ENCODE data around the gene ATP1A1. TPM values are rescaled to one million over a fixed set of nuclear protein-coding genes. Genes with fewer than 3 reads are reported as not detected.

ATP1A1 gene
- polyA plus RNA-seq, 4 donors = 899 to 1,036 (median 990) TPM

Other genes starting within 250 kb of the ATP1A1 start
- gene CD58, start 197.8 kb downstream of the ATP1A1 start, polyA plus RNA-seq (ENCODE audit: insufficient read length in 4 of 4) = 10 to 100 TPM; 14.3 to 22.3 (median 18.8) TPM